ENCODE data around the gene ERC1. TPM values are rescaled to one million over a fixed set of nuclear protein-coding genes. Genes with fewer than 3 reads are reported as not detected.

The ERC1 gene
- total and polyA plus RNA-seq, 2 experiments from 2014 or later: 18.4 to 29.7 TPM

DNA sequence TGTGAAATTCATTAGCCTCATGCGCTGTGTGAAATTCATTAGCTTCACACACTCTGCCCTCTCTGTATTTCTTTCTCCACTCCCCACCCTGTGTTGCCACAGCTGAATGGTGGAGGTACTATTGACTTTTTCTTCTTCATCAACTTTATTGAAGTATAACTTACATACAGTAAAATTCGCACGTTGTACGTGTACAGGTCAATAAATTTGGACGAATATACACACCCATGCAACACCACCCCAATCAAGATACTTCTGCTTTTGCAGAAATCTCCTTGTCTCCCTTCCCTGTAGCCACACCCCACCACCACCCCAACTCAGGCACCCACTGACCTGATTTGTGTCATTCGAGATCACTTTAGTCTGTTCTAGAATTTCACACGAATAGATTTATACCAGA, 551.6 kb downstream of the ERC1 start:
- no peaks in the 10 kb centered on the region for H3K9me3 ChIP-seq (ENCODE audit: low read depth)
- no peak for DNase-seq (ENCODE audit: low spot score)
- no peak overlapping the region for H3K4me2 ChIP-seq
- H3K4me1 ChIP-seq (ENCODE audit: insufficient read depth): no peaks in the 10 kb centered on the region
- H3K36me3 ChIP-seq (replicated peaks; ENCODE audit: insufficient read depth, low read depth): peaks cover 4% of the 10 kb centered on the region
- no peaks in the 10 kb centered on the region for H3K27me3 ChIP-seq
- H3K4me3 ChIP-seq: no peak overlapping the region
- no peak overlapping the region for H3K27ac ChIP-seq
- H3K79me2 ChIP-seq: peaks cover 2% of the 10 kb centered on the region
- TF ChIP-seq, protein P1, sequence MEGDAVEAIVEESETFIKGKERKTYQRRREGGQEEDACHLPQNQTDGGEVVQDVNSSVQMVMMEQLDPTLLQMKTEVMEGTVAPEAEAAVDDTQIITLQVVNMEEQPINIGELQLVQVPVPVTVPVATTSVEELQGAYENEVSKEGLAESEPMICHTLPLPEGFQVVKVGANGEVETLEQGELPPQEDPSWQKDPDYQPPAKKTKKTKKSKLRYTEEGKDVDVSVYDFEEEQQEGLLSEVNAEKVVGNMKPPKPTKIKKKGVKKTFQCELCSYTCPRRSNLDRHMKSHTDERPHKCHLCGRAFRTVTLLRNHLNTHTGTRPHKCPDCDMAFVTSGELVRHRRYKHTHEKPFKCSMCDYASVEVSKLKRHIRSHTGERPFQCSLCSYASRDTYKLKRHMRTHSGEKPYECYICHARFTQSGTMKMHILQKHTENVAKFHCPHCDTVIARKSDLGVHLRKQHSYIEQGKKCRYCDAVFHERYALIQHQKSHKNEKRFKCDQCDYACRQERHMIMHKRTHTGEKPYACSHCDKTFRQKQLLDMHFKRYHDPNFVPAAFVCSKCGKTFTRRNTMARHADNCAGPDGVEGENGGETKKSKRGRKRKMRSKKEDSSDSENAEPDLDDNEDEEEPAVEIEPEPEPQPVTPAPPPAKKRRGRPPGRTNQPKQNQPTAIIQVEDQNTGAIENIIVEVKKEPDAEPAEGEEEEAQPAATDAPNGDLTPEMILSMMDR (IDR thresholded peaks at IDR 0.05; ENCODE audit: poor library complexity): no peak
- TF ChIP-seq EZH2 (IDR thresholded peaks at IDR 0.05; ENCODE audit: borderline replicate concordance) (no peak), EZH2phosphoT487 (IDR thresholded peaks at IDR 0.05; ENCODE audit: low read depth, severe bottlenecking, unreplicated experiment) (no peak)
- 97% methylated on average over 7 of the region's 7 CpGs for WGBS (ENCODE audit: low lambda C conversion rate, missing lambda C conversion rate)
- no peak overlapping the region for H2AFZ ChIP-seq
- H3K9me2 ChIP-seq (replicated peaks; ENCODE audit: insufficient read depth): no peaks in the 10 kb centered on the region
- H4K20me1 ChIP-seq (ENCODE audit: insufficient read depth, poor library complexity, severe bottlenecking): peaks cover 4% of the 10 kb centered on the region

DNA sequence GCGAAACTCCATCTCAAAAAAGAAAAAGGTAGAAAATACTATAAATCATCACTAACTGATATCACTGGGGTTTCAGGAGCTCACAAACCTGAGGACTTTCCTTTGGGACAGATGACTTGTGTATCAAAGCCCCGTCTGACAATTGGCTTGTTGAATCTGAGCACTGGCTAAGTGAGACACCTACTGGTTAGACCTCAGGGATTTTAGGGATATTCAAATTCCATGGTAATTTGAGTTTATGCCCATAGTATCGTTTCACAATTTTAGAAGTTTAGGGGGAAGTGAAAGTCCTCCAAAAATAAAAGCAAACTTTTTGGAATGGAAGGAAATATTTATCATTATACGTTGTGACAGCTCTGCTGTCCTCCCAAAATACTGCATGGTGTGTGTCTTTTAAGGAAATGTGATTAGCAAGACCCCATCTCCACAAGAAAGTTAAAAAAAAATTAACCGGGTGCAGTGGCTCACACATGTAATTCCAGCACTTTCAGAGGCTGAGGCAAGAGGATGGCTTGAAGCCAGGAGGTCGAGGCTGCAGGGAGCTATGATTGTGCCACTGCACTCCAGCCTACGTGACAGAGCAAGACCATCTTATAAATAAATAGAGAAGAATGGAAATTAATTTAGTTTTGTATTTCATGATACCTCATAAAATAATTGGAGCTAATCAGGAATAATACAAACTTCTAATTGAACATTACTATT, 554.1 kb downstream of the ERC1 start:
- Histone ChIP-seq H3K27ac (no peak overlapping the region), H4K20me1 (ENCODE audit: insufficient read depth, poor library complexity, severe bottlenecking) (peaks cover 4% of the 10 kb centered on the region), H3K9me3 (ENCODE audit: low read depth) (no peaks in the 10 kb centered on the region), H3K79me2 (peaks cover 2% of the 10 kb centered on the region), H3K27me3 (no peaks in the 10 kb centered on the region), H3K9me2 (replicated peaks; ENCODE audit: insufficient read depth) (no peaks in the 10 kb centered on the region), H3K4me2 (no peak overlapping the region), H3K36me3 (replicated peaks; ENCODE audit: insufficient read depth, low read depth) (peaks cover 4% of the 10 kb centered on the region), H3K4me3 (no peak overlapping the region), H2AFZ (no peak overlapping the region), H3K4me1 (ENCODE audit: insufficient read depth) (no peaks in the 10 kb centered on the region)
- WGBS (ENCODE audit: low lambda C conversion rate, missing lambda C conversion rate): 79% methylated on average over 7 of the region's 7 CpGs
- DNase-seq (ENCODE audit: low spot score): no peak
- TF ChIP-seq EZH2phosphoT487 (IDR thresholded peaks at IDR 0.05; ENCODE audit: low read depth, severe bottlenecking, unreplicated experiment) (no peak), EZH2 (IDR thresholded peaks at IDR 0.05; ENCODE audit: borderline replicate concordance) (no peak)
- TF ChIP-seq, protein P1 (IDR thresholded peaks at IDR 0.05; ENCODE audit: poor library complexity): peak; percentile 21

Other genes with a start within 250 kb of the ERC1 start
- 62.6 and 63.7 TPM in 2 replicates for gene WNK1, start 238.6 kb upstream of the ERC1 start, total RNA-seq
- gene WNK1, start 238.6 kb upstream of the ERC1 start, polyA plus RNA-seq: 51.2 and 58.5 TPM in 2 replicates
- 11.8 and 13.4 TPM in 2 replicates for gene RAD52, start 41.5 kb upstream of the ERC1 start, total RNA-seq
- 6.3 and 6.6 TPM in 2 replicates for gene RAD52, start 41.5 kb upstream of the ERC1 start, polyA plus RNA-seq

Data from hepatocyte (in vitro differentiated cells).